ENCODE results near the gene WDR88.
"Not testable (repeated sequence)": the region's sequence is repeated elsewhere in the genome, so short reads cannot be mapped to it uniquely, and the experiment has no call there.

Gene WDR88

DNA sequence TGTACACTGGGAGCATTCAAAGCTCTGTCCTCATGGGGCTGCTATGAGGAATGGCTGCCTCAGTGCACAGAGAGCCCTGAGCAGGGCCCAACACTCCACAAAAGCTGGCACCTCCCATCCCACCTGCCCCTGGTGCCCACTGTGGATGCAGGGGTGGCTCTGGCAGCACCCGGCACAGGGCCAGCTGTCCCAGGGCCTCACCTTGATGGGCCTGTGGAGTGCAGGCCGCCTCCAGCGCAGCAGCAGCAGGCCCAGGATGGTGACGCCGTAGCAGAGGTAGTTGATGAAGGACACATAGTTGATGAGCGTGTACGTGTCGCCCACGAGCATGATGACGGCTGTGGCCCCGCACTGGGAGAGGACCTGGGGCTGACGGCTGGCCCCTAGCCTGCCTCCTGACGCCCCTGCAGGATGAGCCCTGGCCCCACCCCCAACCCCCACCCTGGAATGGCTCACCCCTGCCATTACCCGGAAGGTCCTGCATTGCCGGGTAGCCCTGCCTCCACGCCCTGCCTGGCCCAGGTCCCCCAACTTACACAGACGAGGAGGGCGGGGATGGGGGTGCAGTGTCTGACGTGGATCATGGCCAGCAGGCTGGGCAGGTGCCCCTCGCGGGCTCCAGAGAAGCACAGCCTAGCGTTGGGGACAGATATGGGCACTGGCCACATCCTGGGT, 78.5 kb downstream of the WDR88 start:
- DNase-seq: no peak

- DNase-seq: no peak
Observed at GRCh38 chr19:33211794-33212435, 80.0 kb downstream of the WDR88 start.

- DNase-seq: peak in 11 of 51 donors; percentile 14 to 45 (median 27)
Observed at GRCh38 chr19:33212436-33213172, 80.7 kb downstream of the WDR88 start.

DNA sequence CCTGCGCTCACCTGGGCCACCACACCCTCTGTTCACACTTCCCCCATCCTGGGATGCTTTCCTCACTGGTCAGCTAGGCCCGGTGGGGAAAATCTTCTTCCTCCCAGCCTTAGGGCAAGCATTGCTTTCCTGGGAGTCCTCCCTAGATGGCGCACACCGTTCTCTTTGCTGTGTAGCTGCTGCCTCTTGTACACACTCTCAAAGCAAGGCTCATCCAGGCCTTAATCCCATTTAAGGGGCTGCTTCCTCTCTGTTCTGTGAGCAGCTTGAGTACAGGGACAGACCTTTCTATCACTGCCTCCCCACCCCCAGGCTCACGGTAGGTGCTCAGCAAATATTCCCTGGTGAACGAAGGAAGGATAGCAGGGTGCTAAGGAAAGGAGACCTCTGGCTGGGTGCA, 82.7 kb downstream of the WDR88 start:
- peak in 2 of 51 donors; percentile 24 to 42 for DNase-seq

DNA sequence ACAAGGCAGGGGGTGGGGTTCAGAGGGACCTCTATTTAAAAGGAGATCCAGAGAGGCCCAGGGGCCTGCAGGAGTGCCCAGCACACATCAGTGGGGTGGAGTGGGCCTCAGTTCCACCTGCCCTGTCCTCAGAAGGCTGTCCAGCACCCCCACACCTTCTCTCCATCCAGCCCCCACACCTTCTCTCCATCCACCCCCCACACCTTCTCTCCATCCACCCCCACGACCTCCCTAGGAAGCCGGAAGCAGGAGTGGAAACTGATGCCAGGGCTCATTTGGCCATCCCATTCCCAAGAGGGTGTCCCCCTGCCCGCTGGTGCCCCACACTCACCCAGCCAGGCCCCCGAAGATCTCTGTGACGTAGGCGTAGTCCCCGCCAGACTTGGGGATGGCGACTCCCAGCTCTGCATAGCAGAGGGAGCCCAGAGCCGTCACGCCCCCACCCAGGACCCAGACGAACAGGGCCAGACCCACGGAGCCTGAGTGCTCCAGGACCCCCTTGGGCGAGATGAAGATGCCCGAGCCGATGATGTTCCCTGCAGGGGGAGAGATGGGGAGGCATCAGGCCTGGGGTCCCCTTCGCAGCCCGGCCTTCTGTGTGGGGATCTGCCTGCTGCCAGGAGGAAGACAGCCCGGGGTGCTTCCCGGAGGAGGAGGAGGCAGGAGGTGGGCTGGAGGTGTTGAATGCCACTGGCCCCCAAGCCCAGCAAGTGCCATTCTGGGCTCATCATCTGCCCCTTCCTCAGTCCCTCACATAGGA, 83.7 kb downstream of the WDR88 start:
- DNase-seq: no peak

DNA sequence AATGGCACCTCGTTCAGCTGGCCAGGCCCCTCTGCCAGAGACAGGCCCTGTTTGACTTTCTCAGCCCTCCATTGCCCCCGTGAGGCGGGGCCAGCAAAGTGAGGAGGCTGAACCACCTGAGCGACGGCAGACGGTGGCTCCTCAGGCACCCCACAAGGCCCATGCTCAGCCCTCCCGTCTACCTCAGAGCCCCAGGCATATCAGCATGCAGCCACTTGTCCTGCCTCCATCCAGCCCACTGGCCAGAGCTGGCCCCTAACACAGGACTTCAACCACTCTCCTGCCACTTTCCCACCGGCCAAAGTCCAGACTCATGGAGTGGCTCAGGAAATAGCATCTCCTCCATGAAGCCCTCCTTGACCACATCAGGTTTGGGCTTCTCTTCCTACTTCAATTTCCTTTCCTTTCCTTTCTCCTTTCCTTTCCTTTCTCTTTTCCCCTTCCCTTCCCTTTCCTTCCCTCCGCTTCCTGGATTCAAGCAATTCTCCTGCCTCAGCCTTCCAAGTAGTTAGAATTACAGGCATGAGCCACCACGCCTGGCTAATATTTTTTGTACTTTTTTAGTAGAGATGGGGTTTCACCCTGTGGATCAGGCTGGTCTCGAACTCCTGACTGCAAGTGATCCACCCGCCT, 84.4 kb downstream of the WDR88 start:
- no peak for DNase-seq

DNA sequence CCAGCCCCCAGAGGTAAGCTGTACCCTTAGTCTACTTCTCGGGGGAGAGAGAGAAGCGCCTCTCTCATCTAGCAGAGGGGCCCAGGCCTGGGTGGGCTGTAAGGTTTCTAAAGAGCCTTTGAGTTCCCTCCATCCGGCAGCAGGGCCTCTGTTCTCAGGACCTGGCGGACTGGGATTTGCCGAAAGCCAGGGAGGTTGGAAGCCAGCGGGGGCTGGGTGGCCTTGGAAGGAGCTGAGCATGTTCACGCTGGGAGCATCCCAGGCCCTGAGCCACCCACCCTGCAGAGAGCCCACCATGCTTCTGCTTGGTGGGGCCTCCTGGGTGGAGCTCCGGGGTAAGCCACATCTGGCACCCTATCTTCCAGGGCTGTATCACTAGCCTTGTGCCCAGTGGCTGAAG, 86.0 kb downstream of the WDR88 start:
- DNase-seq: peak in 15 of 51 donors; percentile 22 to 67 (median 35)

DNA sequence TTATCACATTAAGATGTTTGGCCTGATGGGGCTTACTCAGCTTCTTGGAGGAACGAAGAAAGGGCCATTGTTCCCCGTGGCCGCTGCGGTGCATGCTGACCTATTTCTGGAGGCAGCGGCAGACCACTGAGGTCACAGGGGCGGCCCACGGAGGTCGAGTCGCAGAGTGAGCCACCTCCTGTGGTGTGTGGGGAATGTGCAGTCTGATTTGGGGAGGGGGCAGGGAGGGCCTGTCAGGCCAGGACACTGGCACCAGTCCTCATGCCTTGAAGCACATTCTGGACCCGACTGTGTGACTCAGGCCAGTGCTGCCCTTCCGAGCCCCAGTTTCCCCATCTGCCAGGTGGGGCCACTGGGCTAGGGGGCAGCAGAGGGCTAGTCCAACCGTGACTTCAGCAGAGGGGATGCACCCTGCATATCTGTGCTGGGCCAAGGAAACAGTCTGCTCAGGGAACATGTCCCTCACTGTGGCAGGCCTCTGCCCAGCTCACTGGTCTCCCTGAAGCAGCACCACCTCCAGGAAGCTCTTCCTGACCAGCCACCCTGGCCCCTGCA, 87.4 kb downstream of the WDR88 start:
- peak in 9 of 51 donors; percentile 20 to 61 (median 30) for DNase-seq

DNA sequence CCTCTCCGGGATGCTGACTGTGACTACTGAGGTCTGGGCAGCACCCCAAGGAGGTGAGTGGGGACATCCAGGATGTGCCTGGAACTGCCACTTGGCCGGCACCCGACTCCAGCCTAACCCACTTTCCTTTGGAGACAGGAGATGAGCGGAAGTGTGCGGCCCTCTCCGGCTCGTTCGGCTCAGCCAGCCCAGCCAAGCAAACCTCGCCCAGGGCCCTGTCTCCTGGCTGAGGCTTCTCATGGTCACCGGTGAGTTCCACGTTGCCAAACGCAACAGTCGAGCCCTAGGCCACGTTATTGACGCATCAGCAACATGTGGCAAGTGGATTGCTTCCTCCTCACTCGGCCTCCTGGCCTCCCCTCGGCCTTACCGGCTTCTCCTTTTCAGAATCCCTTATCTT, 88.2 kb downstream of the WDR88 start:
- DNase-seq: no peak

DNA sequence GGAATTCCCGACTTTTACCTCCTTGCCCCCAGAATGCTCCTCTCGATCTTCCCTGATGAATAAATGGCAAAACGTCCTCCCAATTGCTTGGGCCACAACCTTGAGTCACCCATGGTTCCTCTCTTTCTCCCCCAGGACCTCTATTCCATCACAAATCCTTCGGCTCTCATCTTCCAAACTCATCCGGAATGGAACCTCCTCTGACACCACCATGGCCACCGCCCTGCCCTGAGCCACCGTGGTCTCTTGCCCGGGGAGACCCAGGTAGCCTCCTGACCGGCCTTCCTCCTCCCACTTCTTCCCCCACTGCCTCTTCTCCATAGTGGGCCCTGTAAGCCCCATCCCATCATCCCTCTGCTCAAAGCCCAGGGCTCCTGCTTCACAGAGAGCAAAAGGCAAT, 88.8 kb downstream of the WDR88 start:
- no peak for DNase-seq

GRCh38 chr19:33221638-33222037, 89.7 kb downstream of the WDR88 start:
- peak in 4 of 51 donors; percentile 14 to 34 (median 19) for DNase-seq

DNA sequence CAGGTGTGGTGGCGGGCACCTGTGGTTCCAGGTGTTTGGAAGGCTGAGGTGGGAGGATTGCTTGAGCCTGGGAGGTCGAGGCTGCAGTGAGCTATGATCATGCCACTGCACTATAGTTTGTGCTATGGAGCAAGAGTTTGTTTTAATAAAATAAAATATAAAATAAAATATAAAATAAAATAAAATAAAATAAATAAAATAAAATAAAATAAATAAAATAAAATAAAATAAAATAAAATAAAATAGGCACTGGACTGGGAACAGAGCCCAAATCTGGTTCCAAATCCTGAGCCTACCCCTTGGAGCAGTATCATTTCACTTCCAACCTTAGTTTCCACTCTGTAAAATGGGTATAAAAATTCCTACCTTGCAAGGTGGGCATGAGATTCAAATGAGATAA, 90.3 kb downstream of the WDR88 start:
- DNase-seq: not testable (repeated sequence)

DNA sequence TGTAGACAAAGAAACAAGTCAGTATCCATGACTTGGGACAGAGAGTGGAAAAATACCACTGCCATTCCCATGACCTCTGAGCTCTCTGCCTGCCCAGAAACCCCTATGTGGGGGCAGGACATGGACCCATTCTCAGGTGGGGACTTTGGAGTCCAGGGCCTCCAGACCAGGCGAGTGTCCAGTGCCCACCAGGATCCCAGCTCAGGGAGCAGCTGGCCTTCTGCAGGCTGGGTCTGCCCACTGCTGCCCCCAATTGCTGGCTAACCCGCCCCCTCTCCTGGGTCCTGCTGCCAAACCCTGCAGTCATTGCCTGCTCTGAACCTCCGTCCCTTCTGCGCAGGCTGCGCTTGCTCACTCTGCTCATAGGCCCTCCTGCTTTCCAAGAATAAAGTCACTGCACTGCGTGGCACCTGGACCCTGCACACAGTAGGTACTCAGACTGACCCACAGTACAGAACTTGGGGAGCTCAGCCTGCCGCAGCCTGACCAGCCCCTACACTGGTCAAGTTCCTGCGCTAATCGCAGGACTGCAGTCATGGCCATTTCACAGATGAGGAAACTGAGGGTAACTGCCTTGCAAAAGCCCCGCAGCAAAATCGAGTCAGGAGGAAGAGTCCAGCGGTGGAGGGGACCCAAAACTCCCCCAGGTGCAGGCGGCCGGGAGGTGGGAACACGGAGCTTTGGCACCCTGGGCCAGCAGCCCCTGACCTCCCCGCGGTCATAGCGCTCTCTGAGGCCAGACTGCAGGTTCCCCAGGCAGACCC, 93.0 kb downstream of the WDR88 start:
- DNase-seq: no peak

Measured in hypothalamus (tissue), 51 donors.